ENCODE data around the gene BMI1. TPM values are rescaled to one million over a fixed set of nuclear protein-coding genes. Genes with fewer than 3 reads are reported as not detected.

Gene BMI1
- total RNA-seq, 3 donors from 2014 or later (not counting 1 experiment from before 2014, with no cell fraction given): 60.5 to 69.8 (median 66.4) TPM

DNA sequence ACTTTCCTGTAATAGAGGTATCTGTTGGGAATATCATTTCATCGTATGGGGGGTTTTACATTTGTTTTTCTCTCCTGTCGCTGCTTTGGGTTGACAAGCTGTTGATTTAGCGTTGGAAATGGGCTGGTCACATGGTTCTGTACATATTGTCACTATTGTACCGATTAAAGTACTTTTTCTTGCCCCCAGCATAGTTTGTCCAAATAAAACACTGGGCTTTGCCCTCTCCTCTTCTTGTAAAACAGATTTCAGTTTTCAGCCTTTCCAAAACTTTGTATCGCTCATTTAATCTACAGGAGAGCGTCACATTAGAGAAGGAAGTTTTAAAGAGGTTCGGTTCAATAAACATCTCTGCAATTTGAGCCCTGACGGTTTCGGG is 4.0 kb downstream of the BMI1 start:
- peaks cover 39 to 48% of the 10 kb centered on the region in 2 donors for H3K4me1 Mint-ChIP-seq
- H3K36me3 ChIP-seq (ENCODE audit: control insufficient read depth, insufficient read depth, low read length): peaks cover 16% of the 10 kb centered on the region
- peaks cover 16 to 30% of the 10 kb centered on the region in 2 donors for H3K27me3 Mint-ChIP-seq (ENCODE audit: low read depth in 2 of 2)
- peaks cover 21% of the 10 kb centered on the region for H3K4me1 ChIP-seq (ENCODE audit: control insufficient read depth, insufficient read depth, low read length)
- peak overlapping the region; percentile 10 for H3K27ac ChIP-seq (ENCODE audit: low read length)
- no peaks in the 10 kb centered on the region for H3K9me3 ChIP-seq (ENCODE audit: control insufficient read depth, insufficient read depth, low read length)
- peak overlapping the region; percentile 41 to 77 for H3K27ac Mint-ChIP-seq
- intact Hi-C loops (cut with micrococcal nuclease): loop anchor here (1.0 to 10.0 kb wide), 3 partner anchors 10 to 390 kb away; partner anchors contain the start of genes DNAJC1 and PIP4K2A
- H3K4me3 Mint-ChIP-seq: peak overlapping the region; percentile 91
- ATAC-seq (no peak), DNase-seq (no peak)
- H3K36me3 Mint-ChIP-seq: peaks cover 8% of the 10 kb centered on the region
- peaks cover 27% of the 10 kb centered on the region for H3K27me3 ChIP-seq (ENCODE audit: control insufficient read depth, insufficient read depth, low read length)
- no peaks in the 10 kb centered on the region for H3K9me3 Mint-ChIP-seq
- peak overlapping the region; percentile 49 for H3K4me3 ChIP-seq (ENCODE audit: low read length)
- TF ChIP-seq, protein P1, sequence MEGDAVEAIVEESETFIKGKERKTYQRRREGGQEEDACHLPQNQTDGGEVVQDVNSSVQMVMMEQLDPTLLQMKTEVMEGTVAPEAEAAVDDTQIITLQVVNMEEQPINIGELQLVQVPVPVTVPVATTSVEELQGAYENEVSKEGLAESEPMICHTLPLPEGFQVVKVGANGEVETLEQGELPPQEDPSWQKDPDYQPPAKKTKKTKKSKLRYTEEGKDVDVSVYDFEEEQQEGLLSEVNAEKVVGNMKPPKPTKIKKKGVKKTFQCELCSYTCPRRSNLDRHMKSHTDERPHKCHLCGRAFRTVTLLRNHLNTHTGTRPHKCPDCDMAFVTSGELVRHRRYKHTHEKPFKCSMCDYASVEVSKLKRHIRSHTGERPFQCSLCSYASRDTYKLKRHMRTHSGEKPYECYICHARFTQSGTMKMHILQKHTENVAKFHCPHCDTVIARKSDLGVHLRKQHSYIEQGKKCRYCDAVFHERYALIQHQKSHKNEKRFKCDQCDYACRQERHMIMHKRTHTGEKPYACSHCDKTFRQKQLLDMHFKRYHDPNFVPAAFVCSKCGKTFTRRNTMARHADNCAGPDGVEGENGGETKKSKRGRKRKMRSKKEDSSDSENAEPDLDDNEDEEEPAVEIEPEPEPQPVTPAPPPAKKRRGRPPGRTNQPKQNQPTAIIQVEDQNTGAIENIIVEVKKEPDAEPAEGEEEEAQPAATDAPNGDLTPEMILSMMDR (IDR thresholded peaks at IDR 0.05): no peak
- 2% methylated on average over 8 of the region's 9 CpGs for WGBS (ENCODE audit: insufficient coverage)

DNA sequence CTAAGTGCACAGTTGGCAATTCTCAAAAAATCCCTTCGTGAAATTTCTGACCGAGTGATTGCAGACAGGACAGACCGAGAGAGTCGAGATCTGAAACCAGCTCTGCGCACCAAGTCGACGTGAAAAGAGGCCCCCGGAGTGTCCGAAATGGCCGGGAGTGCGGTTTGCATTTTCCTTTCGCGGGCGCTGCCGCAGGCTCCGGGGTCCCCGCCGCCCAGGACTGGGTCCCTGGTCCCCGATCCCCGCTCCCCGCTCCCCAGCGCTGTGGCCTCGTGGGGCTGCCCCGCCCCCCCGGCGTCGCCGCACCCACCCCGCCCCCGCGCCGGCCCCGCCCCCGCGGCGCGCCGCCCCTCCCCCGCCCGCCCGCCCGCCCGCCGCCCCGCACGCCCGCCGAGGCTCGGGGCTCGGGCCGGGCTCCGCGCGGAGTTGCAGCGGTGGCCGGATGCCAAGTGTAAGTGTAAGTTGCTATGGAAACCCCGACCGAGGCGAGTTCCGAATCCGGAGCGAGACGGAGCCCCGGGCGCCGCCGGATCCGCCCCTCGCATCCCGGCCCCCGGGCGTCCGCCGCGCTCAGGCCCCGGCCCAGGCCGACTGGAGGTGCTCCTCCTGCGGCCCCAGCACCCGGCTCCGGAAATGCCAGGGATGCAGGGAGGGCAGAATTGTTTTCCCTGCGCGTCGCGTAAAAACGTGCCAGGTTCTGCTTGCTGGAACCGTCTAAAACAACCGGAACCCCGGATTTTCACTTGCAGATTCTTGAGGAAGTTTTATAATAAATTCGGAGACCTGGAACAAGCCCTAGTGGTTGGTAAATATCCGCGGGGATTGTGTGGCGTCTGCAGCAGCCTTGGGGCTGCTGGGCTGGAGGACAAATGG is 4.6 kb downstream of the BMI1 start:
- Mint-ChIP-seq H3K36me3 (peaks cover 10% of the 10 kb centered on the region), H3K4me1 (peaks cover 35 to 43% of the 10 kb centered on the region in 2 donors), H3K9me3 (no peaks in the 10 kb centered on the region), H3K27me3 (ENCODE audit: low read depth in 2 of 2) (peaks cover 13 to 30% of the 10 kb centered on the region in 2 donors), H3K27ac (peak overlapping the region; percentile 68 to 77), H3K4me3 (peak overlapping the region; percentile 91)
- under 1% methylated on average over 91 of the region's 92 CpGs for WGBS (ENCODE audit: insufficient coverage)
- Histone ChIP-seq H3K9me3 (ENCODE audit: control insufficient read depth, insufficient read depth, low read length) (no peaks in the 10 kb centered on the region), H3K4me3 (ENCODE audit: low read length) (peak overlapping the region; percentile 49), H3K4me1 (ENCODE audit: control insufficient read depth, insufficient read depth, low read length) (peaks cover 20% of the 10 kb centered on the region), H3K27me3 (ENCODE audit: control insufficient read depth, insufficient read depth, low read length) (peaks cover 27% of the 10 kb centered on the region), H3K27ac (ENCODE audit: low read length) (peak overlapping the region; percentile 47), H3K36me3 (ENCODE audit: control insufficient read depth, insufficient read depth, low read length) (peaks cover 20% of the 10 kb centered on the region)
- ATAC-seq (peak; percentile 42 to 61 (median 60)), DNase-seq (peak; percentile 69 to 93)
- intact Hi-C loops (cut with micrococcal nuclease): loop anchor here (1.0 to 10.0 kb wide), 2 partner anchors 10 to 389 kb away; partner anchors contain the start of gene PIP4K2A
- TF ChIP-seq, protein P1 (IDR thresholded peaks at IDR 0.05): no peak

DNA sequence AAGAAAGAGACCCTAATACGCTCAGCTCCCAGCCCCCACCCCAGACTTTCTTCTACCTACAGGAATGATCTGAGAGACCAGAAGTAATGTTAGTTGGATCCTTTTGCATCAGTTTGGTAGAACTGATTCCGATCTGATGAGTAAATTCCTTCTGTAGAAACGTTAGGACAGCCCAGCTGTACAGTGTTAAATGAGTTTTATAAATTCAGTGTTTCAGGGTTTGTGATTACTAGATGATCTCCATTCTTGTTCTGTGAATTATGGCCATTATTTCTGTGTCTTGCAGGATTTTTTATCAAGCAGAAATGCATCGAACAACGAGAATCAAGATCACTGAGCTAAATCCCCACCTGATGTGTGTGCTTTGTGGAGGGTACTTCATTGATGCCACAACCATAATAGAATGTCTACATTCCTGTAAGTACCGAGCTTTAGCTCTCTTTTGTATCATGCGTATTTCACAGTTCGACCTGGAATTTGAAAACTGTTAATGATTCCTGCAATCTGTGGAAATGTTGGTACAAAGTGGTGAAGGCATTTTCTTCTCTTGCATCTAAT is 5.3 kb downstream of the BMI1 start:
- peak in 1 of 2 donors; percentile 26 for DNase-seq
- Mint-ChIP-seq H3K36me3 (peaks cover 10% of the 10 kb centered on the region), H3K4me3 (peak overlapping the region; percentile 78), H3K27ac (peak overlapping the region; percentile 68 to 77), H3K4me1 (peaks cover 35 to 43% of the 10 kb centered on the region in 2 donors), H3K27me3 (ENCODE audit: low read depth in 2 of 2) (peaks cover 13 to 30% of the 10 kb centered on the region in 2 donors), H3K9me3 (no peaks in the 10 kb centered on the region)
- peak overlapping the region; percentile 49 for H3K4me3 ChIP-seq (ENCODE audit: low read length)
- WGBS (ENCODE audit: insufficient coverage): 80% methylated on average over 7 of the region's 8 CpGs
- intact Hi-C loops (cut with micrococcal nuclease): loop anchor here (10.0 kb wide), 1 partner anchor 389 kb away; the partner anchor contains the start of gene PIP4K2A
- TF ChIP-seq, protein P1 (IDR thresholded peaks at IDR 0.05): no peak
- peak overlapping the region; percentile 47 for H3K27ac ChIP-seq (ENCODE audit: low read length)
- H3K36me3 ChIP-seq (ENCODE audit: control insufficient read depth, insufficient read depth, low read length): peaks cover 20% of the 10 kb centered on the region
- no peak for ATAC-seq
- H3K27me3 ChIP-seq (ENCODE audit: control insufficient read depth, insufficient read depth, low read length): peaks cover 27% of the 10 kb centered on the region
- H3K9me3 ChIP-seq (ENCODE audit: control insufficient read depth, insufficient read depth, low read length): no peaks in the 10 kb centered on the region
- peaks cover 20% of the 10 kb centered on the region for H3K4me1 ChIP-seq (ENCODE audit: control insufficient read depth, insufficient read depth, low read length)
